ENCODE data around the gene UFL1.

DNA sequence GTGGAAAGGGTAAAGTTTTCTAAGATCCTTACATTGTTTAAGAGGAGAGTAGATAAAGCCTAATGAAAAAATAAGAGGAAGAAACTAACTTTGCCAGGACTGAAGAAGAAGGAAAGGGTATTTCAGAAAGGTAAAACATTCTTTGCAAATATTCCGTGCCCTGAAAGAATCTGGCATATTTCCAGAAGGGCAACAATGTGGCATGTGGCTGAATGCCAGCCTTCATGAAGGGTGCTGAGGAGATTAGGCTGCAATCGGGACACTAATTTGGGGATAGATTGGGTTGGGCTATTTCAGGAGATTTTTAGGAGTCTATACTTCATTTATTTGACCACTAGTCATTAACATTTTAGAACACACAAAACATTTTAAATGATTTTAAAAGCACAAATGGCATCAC, 16.2 kb upstream of the UFL1 start:
- TF ChIP-seq TAF1 (IDR thresholded peaks at IDR 0.05; ENCODE audit: low read depth) (no peak), RAD21 (conservative IDR thresholded peaks at IDR 0.05) (no peak)
